Spleen (tissue), 11 donors: ENCODE data around the gene RETSAT. TPM values are rescaled to one million over a fixed set of nuclear protein-coding genes. Genes with fewer than 3 reads are reported as not detected.
"Not testable (repeated sequence)": the region's sequence is repeated elsewhere in the genome, so short reads cannot be mapped to it uniquely, and the experiment has no call there.

ENCODE experiments used
- DNase-seq: peaks from one replicate; pipeline ENCODE4 v3.0.0-alpha.2; 2020
- H3K27ac ChIP-seq, 8 donors: fragments of 200-600 bp; sonication (generic) in 7 of 8; 1 replicate in 4 of 8; 2 replicates in 4 of 8; pipeline versions ENCODE4 v1.5.0 to v1.8.0; 2016 to 2021; ENCODE audit warnings: inconsistent platforms in 4 of 8, mild to moderate bottlenecking in 4 of 8, moderate library complexity in 1 of 8
- H3K27me3 ChIP-seq, 7 donors: fragments of 200-600 bp; sonication (generic) in 6 of 7; replicated peaks in 1 of 7; 1 replicate in 4 of 7; 2 replicates in 3 of 7; pipeline versions ENCODE4 v1.5.0 to v1.8.0; 2016 to 2021; ENCODE audit warnings: inconsistent platforms in 3 of 7, mild to moderate bottlenecking in 1 of 7
- H3K36me3 ChIP-seq, 6 donors: fragments of 200-600 bp; sonication (generic) in 5 of 6; 1 replicate in 4 of 6; 2 replicates in 2 of 6; pipeline versions ENCODE4 v1.5.0 to v1.8.0; 2016 to 2021; ENCODE audit warnings: inconsistent platforms in 2 of 6
- H3K4me1 ChIP-seq, 6 donors: fragments of 200-600 bp; sonication (generic) in 5 of 6; 1 replicate in 3 of 6; 2 replicates in 3 of 6; pipeline versions ENCODE4 v1.5.0 to v1.8.0; 2016 to 2021; ENCODE audit warnings: inconsistent platforms in 3 of 6
- H3K4me3 ChIP-seq, 8 donors: fragments of 200-600 bp; sonication (generic) in 7 of 8; 1 replicate in 4 of 8; 2 replicates in 4 of 8; pipeline versions ENCODE4 v1.5.0 to v1.8.0; 2016 to 2021; ENCODE audit warnings: inconsistent platforms in 4 of 8, mild to moderate bottlenecking in 4 of 8, moderate library complexity in 2 of 8
- H3K9me3 ChIP-seq, 8 donors: fragments of 200-600 bp; sonication (generic) in 7 of 8; 1 replicate in 4 of 8; 2 replicates in 4 of 8; pipeline versions ENCODE4 v1.5.0 to v1.8.0; 2016 to 2021; ENCODE audit warnings: inconsistent platforms in 4 of 8
- POLR2A ChIP-seq, 3 donors: fragments of 450-650 bp; IDR thresholded peaks; one replicate each; pipeline ENCODE4 v1.5.1; 2017; ENCODE audit warnings: antibody characterized with exemption in 3 of 3, mild to moderate bottlenecking in 1 of 3
- POLR2AphosphoS5 ChIP-seq, 3 donors: sonication (generic); formaldehyde crosslinking; IDR thresholded peaks; one replicate each; pipeline ENCODE4 v1.5.1; 2017; ENCODE audit warnings: antibody characterized with exemption in 3 of 3
- WGBS, 5 donors: extraction: QIAGEN DNeasy Blood & Tissue Kit in 3 of 5; methylation state at CpG; one replicate each; pipeline versions ENCODE4 v1.1.5 to v1.1.7; 2013 to 2018; 5-methylcytosine and 5-hydroxymethylcytosine counted together
- intact Hi-C: fragments of 100-400 bp; cut with DNase I; formaldehyde crosslinking; loops from one replicate; pipeline ENCODE4 v1.15.0; 2023; ENCODE audit warnings: low total_unique reads
- polyA plus RNA-seq, 3 donors: library from polyadenylated mRNA; stranded (reverse); fragments of 200-250 nt; gene quantifications; one replicate each; pipeline ENCODE4 v1.2.1, GENCODE V29; 2013
- total RNA-seq, 7 donors: library from RNA; depleted of rRNA in 3 of 7; stranded (reverse); fragments of >200 nt in 3 of 7; fragmentation: NEBNext Ultra II Directional in 4 of 7; extraction: Animal tissue kit (Norgen Biotek cat#: 25700) in 4 of 7; gene quantifications; one replicate each; pipeline versions ENCODE4 v1.1.0 to v1.2.1, GENCODE V29; 2016 to 2021
- TF ChIP-seq, protein P1 (sequence below), 11 experiments: fragments of 200-600 bp in 7 of 11; fragments of 450-650 bp in 4 of 11; sonication (generic) in 4 of 11; IDR thresholded peaks in 8 of 11; conservative IDR thresholded peaks in 3 of 11; 1 replicate in 7 of 11; 2 replicates in 4 of 11; pipeline versions ENCODE4 v1.4.0 to v1.8.0; 2016 to 2021; ENCODE audit warnings: antibody characterized with exemption in 11 of 11, inconsistent platforms in 4 of 11, mild to moderate bottlenecking in 1 of 11
- donor health status: healthy with polysubstance abuse.
- donor health status: DM: no; HTN: no; CAD: no; lungs with moderate emphysema.
- donor health status: DM: no; HTN: no; CAD: no.
- donor health status: Bipolar disorder and iron deficiency.
- donor health status: healthy.
- donor health status: DM: no; HTN: no; CAD: no.
- donor health status: DM: yes; HTN: yes; CAD: no.

RETSAT gene
- total and polyA plus RNA-seq, 10 donors: 6.3 to 35.7 (median 21.1) TPM

DNA sequence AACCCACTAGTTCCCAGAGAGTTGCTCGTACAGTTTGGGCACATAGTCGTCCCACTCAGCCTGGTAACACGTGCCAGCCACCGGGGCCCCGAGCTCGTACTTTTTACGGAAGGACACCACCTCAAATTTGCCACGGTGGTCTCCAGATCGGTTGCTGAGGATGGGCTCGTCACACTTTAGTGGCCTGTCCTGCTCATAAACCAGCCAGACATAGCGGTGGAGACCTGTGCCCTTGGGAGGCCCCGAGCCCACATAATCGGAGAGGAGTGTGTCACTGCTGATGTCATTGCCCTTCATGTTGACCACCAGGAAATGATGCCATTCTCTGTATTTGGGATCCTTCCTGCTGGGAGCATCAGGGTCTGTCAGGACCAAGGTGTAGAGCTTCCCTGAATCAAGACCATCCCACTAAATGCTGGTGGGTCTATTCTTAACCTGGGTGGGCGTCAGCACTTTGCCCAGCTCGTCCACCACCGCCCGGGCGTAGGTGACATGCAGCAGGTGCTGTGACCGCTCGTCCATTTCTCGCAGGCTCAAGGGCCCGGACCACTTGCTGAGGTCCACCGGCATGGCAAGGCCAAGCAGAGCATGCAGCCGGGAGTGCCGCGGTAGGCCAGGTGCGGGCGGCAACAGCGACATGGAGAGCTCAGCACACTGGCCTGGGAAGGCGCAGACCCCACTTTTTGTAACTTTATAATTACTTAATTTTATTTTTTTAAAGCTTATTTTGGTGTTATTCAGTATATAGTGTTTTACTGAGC is 12.9 kb downstream of the RETSAT start:
- Histone ChIP-seq H3K27ac (no peak overlapping the region), H3K36me3 (peaks cover 0 to 51% (median 30%) of the 10 kb centered on the region in 6 donors), H3K27me3 (peaks cover 0 to 4% (median 0%) of the 10 kb centered on the region in 7 donors), H3K4me3 (no peak overlapping the region), H3K9me3 (no peaks in the 10 kb centered on the region), H3K4me1 (no peaks in the 10 kb centered on the region)
- no peak for DNase-seq
- 93 to 97% (median 94%) methylated on average over 24 to 30 of the region's 30 CpGs for WGBS, 5 donors
- intact Hi-C loops: no loop called here
- TF ChIP-seq POLR2A (IDR thresholded peaks at IDR 0.05): no peak
- no peak for TF ChIP-seq POLR2AphosphoS5 (IDR thresholded peaks at IDR 0.05)
- TF ChIP-seq, protein P1, sequence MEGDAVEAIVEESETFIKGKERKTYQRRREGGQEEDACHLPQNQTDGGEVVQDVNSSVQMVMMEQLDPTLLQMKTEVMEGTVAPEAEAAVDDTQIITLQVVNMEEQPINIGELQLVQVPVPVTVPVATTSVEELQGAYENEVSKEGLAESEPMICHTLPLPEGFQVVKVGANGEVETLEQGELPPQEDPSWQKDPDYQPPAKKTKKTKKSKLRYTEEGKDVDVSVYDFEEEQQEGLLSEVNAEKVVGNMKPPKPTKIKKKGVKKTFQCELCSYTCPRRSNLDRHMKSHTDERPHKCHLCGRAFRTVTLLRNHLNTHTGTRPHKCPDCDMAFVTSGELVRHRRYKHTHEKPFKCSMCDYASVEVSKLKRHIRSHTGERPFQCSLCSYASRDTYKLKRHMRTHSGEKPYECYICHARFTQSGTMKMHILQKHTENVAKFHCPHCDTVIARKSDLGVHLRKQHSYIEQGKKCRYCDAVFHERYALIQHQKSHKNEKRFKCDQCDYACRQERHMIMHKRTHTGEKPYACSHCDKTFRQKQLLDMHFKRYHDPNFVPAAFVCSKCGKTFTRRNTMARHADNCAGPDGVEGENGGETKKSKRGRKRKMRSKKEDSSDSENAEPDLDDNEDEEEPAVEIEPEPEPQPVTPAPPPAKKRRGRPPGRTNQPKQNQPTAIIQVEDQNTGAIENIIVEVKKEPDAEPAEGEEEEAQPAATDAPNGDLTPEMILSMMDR (IDR thresholded peaks at IDR 0.05 in 8 of 11, conservative IDR thresholded peaks at IDR 0.05 in 3 of 11): no peak

DNA sequence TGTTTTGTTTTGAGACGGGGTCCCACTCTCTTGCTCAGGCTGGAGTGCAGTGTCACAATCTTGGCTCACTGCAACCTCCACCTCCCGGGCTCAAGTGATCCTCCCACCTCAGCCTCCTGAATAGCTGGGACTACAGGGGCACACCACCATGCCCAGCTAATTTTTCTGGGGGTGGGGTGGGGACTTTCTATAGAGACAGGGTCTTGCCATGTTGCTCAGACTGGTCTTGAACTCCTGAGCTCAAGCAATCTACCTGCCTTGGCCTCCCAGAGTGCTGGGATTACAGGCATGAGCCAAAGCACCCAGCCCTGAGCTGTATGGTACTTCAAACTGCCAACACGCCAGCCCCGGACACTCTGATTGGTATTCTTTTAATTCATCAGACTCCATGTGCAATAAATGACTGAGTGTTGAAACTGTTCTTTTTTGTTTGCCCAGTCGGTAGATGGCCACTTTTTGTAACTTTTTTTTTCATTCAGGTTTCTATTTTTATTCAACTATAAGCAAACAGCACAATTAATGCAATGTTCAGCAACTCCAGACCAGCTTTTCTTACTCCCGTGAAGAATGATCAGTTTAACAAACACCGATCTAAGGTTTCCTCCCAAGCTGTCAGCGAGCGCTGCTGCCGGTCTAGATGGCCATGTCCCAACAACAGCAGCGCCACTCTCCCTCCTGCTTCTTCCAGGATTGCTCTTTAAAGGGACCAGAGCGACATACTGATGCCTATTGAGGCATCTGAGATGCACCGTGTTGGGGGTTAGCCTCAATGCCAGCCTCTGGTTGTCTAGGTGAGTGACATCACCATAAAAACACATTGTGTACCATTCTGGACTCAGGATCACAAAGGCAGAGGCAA is 14.1 kb downstream of the RETSAT start:
- TF ChIP-seq, protein P1 (IDR thresholded peaks at IDR 0.05 in 8 of 11, conservative IDR thresholded peaks at IDR 0.05 in 3 of 11): no peak
- no peak for TF ChIP-seq POLR2A (IDR thresholded peaks at IDR 0.05)
- TF ChIP-seq POLR2AphosphoS5 (IDR thresholded peaks at IDR 0.05): no peak
- 71 to 79% (median 76%) methylated on average over 13 of the region's 13 CpGs for WGBS, 5 donors
- H3K9me3 ChIP-seq: no peaks in the 10 kb centered on the region
- intact Hi-C loops: no loop called here
- DNase-seq: no peak
- H3K4me3 ChIP-seq: no peak overlapping the region
- H3K27ac ChIP-seq: no peak overlapping the region
- no peaks in the 10 kb centered on the region for H3K4me1 ChIP-seq
- peaks cover 0 to 4% (median 0%) of the 10 kb centered on the region in 7 donors for H3K27me3 ChIP-seq
- peaks cover 0 to 39% (median 18%) of the 10 kb centered on the region in 6 donors for H3K36me3 ChIP-seq

GRCh38 chr2:85334928-85335327 is 19.4 kb downstream of the RETSAT start:
- intact Hi-C loops: no loop called here
- Histone ChIP-seq H3K9me3 (no peaks in the 10 kb centered on the region), H3K4me1 (no peaks in the 10 kb centered on the region), H3K4me3 (no peak overlapping the region), H3K36me3 (no peaks in the 10 kb centered on the region), H3K27ac (no peak overlapping the region), H3K27me3 (peaks cover 0 to 4% (median 0%) of the 10 kb centered on the region in 7 donors)
- TF ChIP-seq, protein P1 (IDR thresholded peaks at IDR 0.05 in 8 of 11, conservative IDR thresholded peaks at IDR 0.05 in 3 of 11): no peak
- no peak for TF ChIP-seq POLR2A (IDR thresholded peaks at IDR 0.05)
- TF ChIP-seq POLR2AphosphoS5 (IDR thresholded peaks at IDR 0.05): no peak
- WGBS, 5 donors: 46 to 72% (median 50%) methylated on average over 2 of the region's 2 CpGs
- DNase-seq: no peak

- DNase-seq, H3K36me3 ChIP-seq, H3K27ac ChIP-seq, H3K4me1 ChIP-seq, H3K4me3 ChIP-seq, intact Hi-C loops, H3K27me3 ChIP-seq, H3K9me3 ChIP-seq: not testable (repeated sequence)
- WGBS, 5 donors: 87 to 97% (median 94%) methylated on average over 3 to 4 of the region's 4 CpGs
Observed at GRCh38 chr2:85333877-85334276, 20.5 kb downstream of the RETSAT start.
